Stimulated activated CD8-positive, alpha-beta memory T cell treated with anti-CD3 and anti-CD28 coated beads, Interleukin-7, amount 100 ng/mL, for 24 hours (primary cell): ENCODE measurements around the gene NUDT1.

Experiments used
- DNase-seq: peaks from one replicate; pipeline ENCODE4 v3.0.0-alpha.2; 2020; ENCODE audit warnings: low read depth

The NUDT1 gene

GRCh38 chr7:2299131-2299829, 57.3 kb downstream of the NUDT1 start:
- no peak for DNase-seq

GRCh38 chr7:2299870-2300512, 58.0 kb downstream of the NUDT1 start:
- no peak for DNase-seq
